Endodermal cell (in vitro differentiated cells): ENCODE data around the gene KDM6A. TPM values are rescaled to one million over a fixed set of nuclear protein-coding genes. Genes with fewer than 3 reads are reported as not detected.
A peak's percentile ranks its signal among the peaks of the same experiment; 100 is the strongest.

ENCODE experiments used
- DNase-seq: peaks from one replicate; pipeline ENCODE4 v3.0.0-alpha.2; 2017
- H3K27ac ChIP-seq: 2 replicates; pipeline ENCODE4 v1.5.1; 2013; ENCODE audit warnings: mild to moderate bottlenecking, low read depth, low read length, moderate library complexity
- H3K27me3 ChIP-seq: 2 replicates; pipeline ENCODE4 v1.6.1; 2013; ENCODE audit warnings: mild to moderate bottlenecking, low read length, moderate library complexity; ENCODE audit not compliant: insufficient read depth, control insufficient read depth, poor library complexity, severe bottlenecking
- H3K36me3 ChIP-seq: 2 replicates; pipeline ENCODE4 v1.7.0; 2013; ENCODE audit warnings: mild to moderate bottlenecking, low read length, moderate library complexity; ENCODE audit not compliant: control insufficient read depth, insufficient read depth
- H3K4me1 ChIP-seq: one replicate; pipeline ENCODE4 v1.7.0; 2013; ENCODE audit warnings: low read length; ENCODE audit not compliant: control insufficient read depth, insufficient read depth
- H3K4me3 ChIP-seq: 2 replicates; pipeline ENCODE4 v1.5.1; 2013; ENCODE audit warnings: mild to moderate bottlenecking, low read length, moderate library complexity
- H3K9ac ChIP-seq: 2 replicates; pipeline ENCODE4 v1.6.1; 2013; ENCODE audit warnings: mild to moderate bottlenecking, low read length, moderate library complexity; ENCODE audit not compliant: poor library complexity, severe bottlenecking; ENCODE audit errors: extremely low read depth
- H3K9me3 ChIP-seq: 2 replicates; pipeline ENCODE4 v1.6.1; 2013; ENCODE audit warnings: mild to moderate bottlenecking, low read length, moderate library complexity; ENCODE audit not compliant: control insufficient read depth
- H3K27ac Mint-ChIP-seq: 2 replicates; pipeline ENCODE4 v1.8.0; 2020; ENCODE audit warnings: mixed read lengths
- H3K27me3 Mint-ChIP-seq: 2 replicates; pipeline ENCODE4 v1.8.0; 2021; ENCODE audit warnings: mild to moderate bottlenecking, mixed read lengths; ENCODE audit not compliant: insufficient read depth
- H3K36me3 Mint-ChIP-seq: 2 replicates; pipeline ENCODE4 v1.8.0; 2020; ENCODE audit warnings: low read depth, mixed read lengths
- H3K4me1 Mint-ChIP-seq: 2 replicates; pipeline ENCODE4 v1.8.0; 2020; ENCODE audit warnings: mixed read lengths
- H3K4me3 Mint-ChIP-seq: 2 replicates; pipeline ENCODE4 v1.8.0; 2020; ENCODE audit warnings: mild to moderate bottlenecking, moderate library complexity, mixed read lengths
- H3K9me3 Mint-ChIP-seq: 2 replicates; pipeline ENCODE4 v1.8.0; 2020; ENCODE audit warnings: mild to moderate bottlenecking, mixed read lengths
- WGBS, 2 experiments: methylation state at CpG; one replicate each; pipeline versions ENCODE4 v1.1.5 to v1.1.7; 2013; ENCODE audit warnings: missing lambda C conversion rate in 2 of 2, mixed read lengths in 1 of 2; ENCODE audit not compliant: insufficient coverage in 1 of 2, insufficient read length in 1 of 2; 5-methylcytosine and 5-hydroxymethylcytosine counted together
- total RNA-seq, 2 donors: library from RNA; stranded (reverse); fragmentation: NEBNext Ultra II Directional in 1 of 2; extraction: Animal tissue kit (Norgen Biotek cat#: 25700) in 1 of 2; gene quantifications; 2 replicates in 1 of 2; 3 replicates in 1 of 2; pipeline ENCODE4 v1.2.1, GENCODE V29; 2021
- TF ChIP-seq, protein P1 (sequence below): fragments of 200-600 bp; sonication (generic); conservative IDR thresholded peaks from 2 replicates; pipeline ENCODE4 v1.5.0; 2021; ENCODE audit warnings: antibody characterized with exemption, mild to moderate bottlenecking

Gene KDM6A
- total RNA-seq, 2 donors from 2014 or later: 62.1 to 64.6 TPM

- no peak overlapping the region for H3K27ac ChIP-seq
- no peak overlapping the region for H3K9ac ChIP-seq
- no peaks in the 10 kb centered on the region for H3K4me1 ChIP-seq
- Mint-ChIP-seq H3K4me3 (no peak overlapping the region), H3K4me1 (peaks cover 13% of the 10 kb centered on the region), H3K27ac (no peak overlapping the region), H3K27me3 (no peaks in the 10 kb centered on the region), H3K36me3 (peaks cover 17% of the 10 kb centered on the region), H3K9me3 (peaks cover 63% of the 10 kb centered on the region)
- 88% methylated on average over 4 of the region's 4 CpGs; no CpG with 5 or more reads in 1 of the 2 experiments for WGBS, 2 experiments
- H3K4me3 ChIP-seq: no peak overlapping the region
- TF ChIP-seq, protein P1, sequence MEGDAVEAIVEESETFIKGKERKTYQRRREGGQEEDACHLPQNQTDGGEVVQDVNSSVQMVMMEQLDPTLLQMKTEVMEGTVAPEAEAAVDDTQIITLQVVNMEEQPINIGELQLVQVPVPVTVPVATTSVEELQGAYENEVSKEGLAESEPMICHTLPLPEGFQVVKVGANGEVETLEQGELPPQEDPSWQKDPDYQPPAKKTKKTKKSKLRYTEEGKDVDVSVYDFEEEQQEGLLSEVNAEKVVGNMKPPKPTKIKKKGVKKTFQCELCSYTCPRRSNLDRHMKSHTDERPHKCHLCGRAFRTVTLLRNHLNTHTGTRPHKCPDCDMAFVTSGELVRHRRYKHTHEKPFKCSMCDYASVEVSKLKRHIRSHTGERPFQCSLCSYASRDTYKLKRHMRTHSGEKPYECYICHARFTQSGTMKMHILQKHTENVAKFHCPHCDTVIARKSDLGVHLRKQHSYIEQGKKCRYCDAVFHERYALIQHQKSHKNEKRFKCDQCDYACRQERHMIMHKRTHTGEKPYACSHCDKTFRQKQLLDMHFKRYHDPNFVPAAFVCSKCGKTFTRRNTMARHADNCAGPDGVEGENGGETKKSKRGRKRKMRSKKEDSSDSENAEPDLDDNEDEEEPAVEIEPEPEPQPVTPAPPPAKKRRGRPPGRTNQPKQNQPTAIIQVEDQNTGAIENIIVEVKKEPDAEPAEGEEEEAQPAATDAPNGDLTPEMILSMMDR: no peak
- H3K36me3 ChIP-seq: peaks cover 3% of the 10 kb centered on the region
- DNase-seq: no peak
- no peaks in the 10 kb centered on the region for H3K9me3 ChIP-seq
- no peaks in the 10 kb centered on the region for H3K27me3 ChIP-seq
These were observed 128.1 kb downstream of the KDM6A start for GRCh38 chrX:45001048-45001447.

DNA sequence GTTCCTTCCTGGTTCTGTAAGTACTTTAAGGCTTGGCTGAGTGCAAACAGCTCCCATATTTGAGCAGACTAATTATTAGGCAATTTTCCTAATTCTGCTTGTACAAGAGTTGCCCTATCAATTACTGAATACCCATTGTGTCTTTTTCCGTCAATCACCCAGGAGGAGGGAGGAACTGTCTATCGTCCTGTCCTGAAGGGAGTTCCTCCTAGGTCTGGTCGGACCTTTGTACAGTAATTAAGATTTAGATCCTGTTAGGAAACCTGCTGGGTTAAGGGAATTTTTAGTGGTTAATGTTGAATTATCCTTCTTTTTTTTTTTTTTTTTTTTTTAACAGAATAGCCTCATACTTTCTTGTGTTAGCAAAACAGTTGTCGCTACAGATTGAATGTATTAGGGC lies 130.1 kb downstream of the KDM6A start:
- Mint-ChIP-seq H3K4me1 (peaks cover 13% of the 10 kb centered on the region), H3K9me3 (peaks cover 67% of the 10 kb centered on the region), H3K36me3 (peaks cover 31% of the 10 kb centered on the region), H3K27ac (no peak overlapping the region), H3K27me3 (no peaks in the 10 kb centered on the region), H3K4me3 (no peak overlapping the region)
- Histone ChIP-seq H3K9me3 (no peaks in the 10 kb centered on the region), H3K4me3 (no peak overlapping the region), H3K9ac (no peak overlapping the region), H3K27ac (no peak overlapping the region), H3K4me1 (no peaks in the 10 kb centered on the region), H3K36me3 (peaks cover 9% of the 10 kb centered on the region), H3K27me3 (no peaks in the 10 kb centered on the region)
- TF ChIP-seq, protein P1: no peak
- no peak for DNase-seq
- 97% methylated on average over 3 of the region's 4 CpGs; no CpG with 5 or more reads in 1 of the 2 experiments for WGBS, 2 experiments

DNA sequence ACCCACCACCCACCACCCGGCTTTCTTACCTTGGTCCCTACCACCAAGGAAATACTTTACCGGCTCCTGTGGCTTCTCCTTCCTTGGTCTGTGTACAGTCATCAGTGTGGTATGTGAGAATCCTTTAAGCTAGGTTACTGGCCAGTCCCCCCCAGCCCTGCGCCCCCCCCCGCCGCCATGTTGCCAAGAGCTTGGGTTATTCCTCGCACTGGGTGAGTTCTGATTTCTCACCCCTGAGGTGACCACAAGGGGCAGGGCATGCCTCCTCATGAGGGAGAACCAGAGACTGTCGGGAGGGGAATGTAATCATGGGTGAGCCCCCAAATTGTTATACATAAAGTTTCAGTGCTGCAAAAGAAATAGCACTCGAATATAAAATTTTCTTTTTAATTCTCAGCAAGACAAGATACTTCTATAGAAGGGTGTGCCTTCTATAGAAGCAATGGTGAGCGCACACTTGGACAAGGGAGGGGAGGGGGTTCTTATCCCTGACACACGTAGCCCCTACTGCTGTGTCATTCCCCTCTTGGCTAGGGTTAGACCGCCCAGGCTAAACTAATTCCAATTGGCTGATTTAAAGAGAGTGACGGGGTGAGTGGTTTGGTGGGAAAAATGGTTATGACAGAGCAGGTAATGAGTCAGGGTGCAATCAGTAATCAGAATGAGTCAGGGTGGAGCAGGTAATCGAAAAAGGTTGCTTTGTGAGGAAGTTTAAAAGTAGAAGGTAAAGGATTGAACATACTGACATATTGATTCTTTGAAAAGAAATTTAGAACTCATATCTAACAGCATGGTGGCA lies 133.2 kb downstream of the KDM6A start:
- TF ChIP-seq, protein P1: no peak
- no peaks in the 10 kb centered on the region for H3K27me3 ChIP-seq
- H3K27ac Mint-ChIP-seq: peak overlapping the region; percentile 17
- peaks cover 52% of the 10 kb centered on the region for H3K9me3 Mint-ChIP-seq
- H3K9ac ChIP-seq: no peak overlapping the region
- H3K27ac ChIP-seq: no peak overlapping the region
- H3K9me3 ChIP-seq: no peaks in the 10 kb centered on the region
- H3K27me3 Mint-ChIP-seq: no peaks in the 10 kb centered on the region
- peaks cover 5% of the 10 kb centered on the region for H3K4me1 Mint-ChIP-seq
- peaks cover 20% of the 10 kb centered on the region for H3K36me3 ChIP-seq
- H3K36me3 Mint-ChIP-seq: peaks cover 36% of the 10 kb centered on the region
- 97% methylated on average over 11 of the region's 13 CpGs; no CpG with 5 or more reads in 1 of the 2 experiments for WGBS, 2 experiments
- no peak overlapping the region for H3K4me3 Mint-ChIP-seq
- H3K4me1 ChIP-seq: no peaks in the 10 kb centered on the region
- no peak overlapping the region for H3K4me3 ChIP-seq
- DNase-seq: peak; percentile 71
